ENCODE results near the gene FAM185A.

FAM185A gene

DNA sequence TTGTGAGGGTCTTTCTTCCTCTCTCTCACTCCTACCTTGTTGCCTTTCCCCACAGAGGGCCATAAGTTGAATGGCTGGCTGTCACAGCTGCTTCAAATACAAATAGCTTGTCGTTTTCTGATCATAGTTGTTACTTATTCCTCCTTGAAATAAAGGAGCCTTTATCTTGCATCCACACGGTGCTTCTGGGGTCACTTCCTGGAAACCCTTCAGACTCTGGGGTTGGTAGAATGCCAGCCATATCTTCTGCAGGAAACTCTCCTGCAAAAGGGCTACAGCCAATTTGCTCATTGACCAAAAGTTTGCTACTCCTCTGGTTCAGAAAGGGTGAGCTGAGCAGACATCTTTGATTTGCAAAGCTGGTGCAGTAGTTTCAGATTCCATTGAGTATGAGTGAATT lies 70.4 kb downstream of the FAM185A start:
- no peaks in the 10 kb centered on the region for H3K36me3 ChIP-seq (ENCODE audit: insufficient read depth, low read depth, low read length)

GRCh38 chr7:102821994-102822747 lies 73.4 kb downstream of the FAM185A start:
- no peak overlapping the region for H3K9ac ChIP-seq (ENCODE audit: low read depth, low read length)
- no peaks in the 10 kb centered on the region for H3K36me3 ChIP-seq (ENCODE audit: insufficient read depth, low read depth, low read length)
- H3K4me1 ChIP-seq (ENCODE audit: insufficient read depth, low read length) = no peaks in the 10 kb centered on the region
- no peak overlapping the region for H3K4me3 ChIP-seq (ENCODE audit: low read length)
- no peaks in the 10 kb centered on the region for H3K9me3 ChIP-seq (ENCODE audit: insufficient read depth, low read depth, low read length)
- no peaks in the 10 kb centered on the region for H3K27me3 ChIP-seq (ENCODE audit: insufficient read depth, low read length)
- no peak overlapping the region for H3K27ac ChIP-seq (ENCODE audit: low read length)

More for the DNA sequence above, 70.4 kb downstream of the FAM185A start:
- no peaks in the 10 kb centered on the region for H3K9me3 ChIP-seq (ENCODE audit: insufficient read depth, low read depth, low read length)
- no peaks in the 10 kb centered on the region for H3K4me1 ChIP-seq (ENCODE audit: insufficient read depth, low read length)
- H3K27ac ChIP-seq (ENCODE audit: low read length) = no peak overlapping the region
- no peak overlapping the region for H3K4me3 ChIP-seq (ENCODE audit: low read length)
- H3K9ac ChIP-seq (ENCODE audit: low read depth, low read length) = no peak overlapping the region
- no peaks in the 10 kb centered on the region for H3K27me3 ChIP-seq (ENCODE audit: insufficient read depth, low read length)

- no peaks in the 10 kb centered on the region for H3K36me3 ChIP-seq (ENCODE audit: insufficient read depth, low read depth, low read length)
- H3K27ac ChIP-seq (ENCODE audit: low read length) = no peak overlapping the region
- H3K9me3 ChIP-seq (ENCODE audit: insufficient read depth, low read depth, low read length) = no peaks in the 10 kb centered on the region
- no peaks in the 10 kb centered on the region for H3K4me1 ChIP-seq (ENCODE audit: insufficient read depth, low read length)
- no peaks in the 10 kb centered on the region for H3K27me3 ChIP-seq (ENCODE audit: insufficient read depth, low read length)
- no peak overlapping the region for H3K9ac ChIP-seq (ENCODE audit: low read depth, low read length)
- no peak overlapping the region for H3K4me3 ChIP-seq (ENCODE audit: low read length)
Observed at GRCh38 chr7:102823390-102824119, 74.8 kb downstream of the FAM185A start.

DNA sequence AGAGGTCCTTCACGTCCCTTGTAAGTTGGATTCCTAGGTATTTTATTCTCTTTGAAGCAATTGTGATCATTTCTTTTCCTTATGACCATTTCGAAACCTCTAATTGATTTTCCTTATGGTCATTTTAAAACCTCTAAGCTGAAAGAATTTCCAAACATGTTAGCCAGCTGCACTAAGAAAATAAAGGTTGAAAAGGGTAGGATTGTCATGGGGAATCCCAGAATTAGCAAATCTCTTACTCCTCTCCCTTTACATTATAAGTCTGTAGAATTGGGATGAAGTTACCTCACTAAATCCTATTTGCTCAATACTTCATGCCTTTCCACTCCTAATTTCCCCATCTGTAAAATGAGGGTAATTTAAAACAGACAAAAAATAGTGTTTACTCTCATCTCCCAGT lies 79.5 kb downstream of the FAM185A start:
- H3K27me3 ChIP-seq (ENCODE audit: insufficient read depth, low read length) = no peaks in the 10 kb centered on the region
- H3K4me1 ChIP-seq (ENCODE audit: insufficient read depth, low read length) = peaks cover 6% of the 10 kb centered on the region; the same call in 1 of the 2 replicates
- H3K36me3 ChIP-seq (ENCODE audit: insufficient read depth, low read depth, low read length) = no peaks in the 10 kb centered on the region
- H3K9ac ChIP-seq (ENCODE audit: low read depth, low read length) = no peak overlapping the region
- no peak overlapping the region for H3K27ac ChIP-seq (ENCODE audit: low read length)
- no peak overlapping the region for H3K4me3 ChIP-seq (ENCODE audit: low read length)
- no peaks in the 10 kb centered on the region for H3K9me3 ChIP-seq (ENCODE audit: insufficient read depth, low read depth, low read length)

GRCh38 chr7:102829075-102829474 lies 80.3 kb downstream of the FAM185A start:
- Histone ChIP-seq H3K9ac (ENCODE audit: low read depth, low read length) (no peak overlapping the region), H3K4me3 (ENCODE audit: low read length) (no peak overlapping the region), H3K4me1 (ENCODE audit: insufficient read depth, low read length) (peaks cover 6% of the 10 kb centered on the region; the same call in 1 of the 2 replicates), H3K27me3 (ENCODE audit: insufficient read depth, low read length) (no peaks in the 10 kb centered on the region), H3K36me3 (ENCODE audit: insufficient read depth, low read depth, low read length) (no peaks in the 10 kb centered on the region), H3K27ac (ENCODE audit: low read length) (no peak overlapping the region), H3K9me3 (ENCODE audit: insufficient read depth, low read depth, low read length) (no peaks in the 10 kb centered on the region)

- H3K9me3 ChIP-seq (ENCODE audit: insufficient read depth, low read depth, low read length) = no peaks in the 10 kb centered on the region
- no peaks in the 10 kb centered on the region for H3K36me3 ChIP-seq (ENCODE audit: insufficient read depth, low read depth, low read length)
- H3K9ac ChIP-seq (ENCODE audit: low read depth, low read length) = no peak overlapping the region
Observed at GRCh38 chr7:102830197-102830596, 81.4 kb downstream of the FAM185A start.

DNA sequence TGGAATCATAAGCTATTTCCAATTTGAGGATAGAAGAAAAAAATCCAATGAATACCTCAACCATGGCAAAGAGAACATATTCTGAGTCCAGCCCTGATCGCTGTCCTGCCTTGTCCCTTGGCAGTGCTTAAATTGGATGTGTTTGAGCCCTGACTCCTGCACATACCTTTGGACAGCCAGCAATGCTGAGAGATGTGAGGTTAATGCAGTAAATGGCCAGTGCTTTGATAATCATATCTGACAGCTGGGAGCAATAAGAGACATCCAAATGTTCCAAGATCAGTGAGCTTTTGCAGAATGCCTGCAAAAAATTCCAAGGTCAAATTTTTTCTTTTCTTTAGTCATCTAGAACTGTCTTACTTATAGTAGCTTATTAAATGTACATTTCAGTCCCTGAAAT lies 83.9 kb downstream of the FAM185A start:
- no peak overlapping the region for H3K27ac ChIP-seq (ENCODE audit: low read length)

More at GRCh38 chr7:102830197-102830596, 81.4 kb downstream of the FAM185A start:
- Histone ChIP-seq H3K27me3 (ENCODE audit: insufficient read depth, low read length) (no peaks in the 10 kb centered on the region), H3K4me1 (ENCODE audit: insufficient read depth, low read length) (peaks cover 6% of the 10 kb centered on the region; the same call in 1 of the 2 replicates), H3K27ac (ENCODE audit: low read length) (no peak overlapping the region), H3K4me3 (ENCODE audit: low read length) (no peak overlapping the region)

DNA sequence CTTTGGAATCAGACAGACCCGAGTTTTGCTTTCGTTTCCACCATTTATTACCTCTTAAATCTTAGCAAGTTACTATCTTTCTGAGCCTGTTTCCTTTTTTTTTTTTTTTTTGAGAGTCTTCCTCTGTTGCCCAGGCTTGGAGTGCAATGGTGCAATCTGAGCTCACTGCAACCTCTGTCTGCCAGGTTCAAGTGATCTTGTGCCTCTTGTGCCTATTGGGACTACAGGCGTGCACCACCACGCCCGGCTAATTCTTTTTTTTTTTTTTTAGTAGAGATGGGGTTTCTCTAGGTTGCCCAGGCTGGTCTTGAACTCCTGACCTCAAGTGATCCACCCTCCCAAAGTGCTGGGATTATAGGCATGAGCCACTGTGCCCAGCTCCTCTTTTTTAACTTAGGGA lies 84.5 kb downstream of the FAM185A start:
- no peak overlapping the region for H3K27ac ChIP-seq (ENCODE audit: low read length)
- no peaks in the 10 kb centered on the region for H3K27me3 ChIP-seq (ENCODE audit: insufficient read depth, low read length)
- H3K4me3 ChIP-seq (ENCODE audit: low read length) = no peak overlapping the region
- H3K9me3 ChIP-seq (ENCODE audit: insufficient read depth, low read depth, low read length) = no peaks in the 10 kb centered on the region
- peaks cover 6% of the 10 kb centered on the region; the same call in 1 of the 2 replicates for H3K4me1 ChIP-seq (ENCODE audit: insufficient read depth, low read length)
- no peaks in the 10 kb centered on the region for H3K36me3 ChIP-seq (ENCODE audit: insufficient read depth, low read depth, low read length)
- H3K9ac ChIP-seq (ENCODE audit: low read depth, low read length) = no peak overlapping the region

More for the DNA sequence above, 83.9 kb downstream of the FAM185A start:
- Histone ChIP-seq H3K36me3 (ENCODE audit: insufficient read depth, low read depth, low read length) (no peaks in the 10 kb centered on the region), H3K4me3 (ENCODE audit: low read length) (no peak overlapping the region), H3K9ac (ENCODE audit: low read depth, low read length) (no peak overlapping the region), H3K9me3 (ENCODE audit: insufficient read depth, low read depth, low read length) (no peaks in the 10 kb centered on the region), H3K27me3 (ENCODE audit: insufficient read depth, low read length) (no peaks in the 10 kb centered on the region), H3K4me1 (ENCODE audit: insufficient read depth, low read length) (peaks cover 6% of the 10 kb centered on the region; the same call in 1 of the 2 replicates)

DNA sequence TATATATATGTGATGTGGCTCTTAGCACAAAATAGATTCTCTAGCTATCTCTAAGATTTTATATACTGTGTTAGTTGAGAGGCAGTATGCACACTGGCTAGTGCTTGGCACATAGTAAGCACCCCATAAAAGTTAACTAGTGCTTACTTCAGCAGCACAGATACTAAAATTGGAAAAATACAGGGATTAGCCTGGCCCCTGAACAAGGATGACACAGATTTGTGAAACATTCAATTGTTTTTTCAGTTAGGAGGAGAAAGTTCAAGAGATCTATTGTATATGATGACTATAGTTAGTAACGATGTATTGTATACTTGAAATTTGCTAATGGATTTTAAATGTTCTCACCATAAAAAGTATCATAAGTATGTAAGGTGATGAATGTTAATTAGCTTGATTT lies 85.7 kb downstream of the FAM185A start:
- Histone ChIP-seq H3K36me3 (ENCODE audit: insufficient read depth, low read depth, low read length) (no peaks in the 10 kb centered on the region), H3K27me3 (ENCODE audit: insufficient read depth, low read length) (no peaks in the 10 kb centered on the region), H3K9me3 (ENCODE audit: insufficient read depth, low read depth, low read length) (no peaks in the 10 kb centered on the region), H3K4me3 (ENCODE audit: low read length) (no peak overlapping the region), H3K27ac (ENCODE audit: low read length) (no peak overlapping the region), H3K9ac (ENCODE audit: low read depth, low read length) (no peak overlapping the region), H3K4me1 (ENCODE audit: insufficient read depth, low read length) (peaks cover 6% of the 10 kb centered on the region; the same call in 1 of the 2 replicates)

- Histone ChIP-seq H3K9me3 (ENCODE audit: insufficient read depth, low read depth, low read length) (no peaks in the 10 kb centered on the region), H3K4me1 (ENCODE audit: insufficient read depth, low read length) (peaks cover 2% of the 10 kb centered on the region; the same call in 1 of the 2 replicates), H3K36me3 (ENCODE audit: insufficient read depth, low read depth, low read length) (no peaks in the 10 kb centered on the region), H3K27me3 (ENCODE audit: insufficient read depth, low read length) (no peaks in the 10 kb centered on the region), H3K27ac (ENCODE audit: low read length) (no peak overlapping the region), H3K9ac (ENCODE audit: low read depth, low read length) (no peak overlapping the region), H3K4me3 (ENCODE audit: low read length) (no peak overlapping the region)
Observed at GRCh38 chr7:102834999-102835398, 86.2 kb downstream of the FAM185A start.

DNA sequence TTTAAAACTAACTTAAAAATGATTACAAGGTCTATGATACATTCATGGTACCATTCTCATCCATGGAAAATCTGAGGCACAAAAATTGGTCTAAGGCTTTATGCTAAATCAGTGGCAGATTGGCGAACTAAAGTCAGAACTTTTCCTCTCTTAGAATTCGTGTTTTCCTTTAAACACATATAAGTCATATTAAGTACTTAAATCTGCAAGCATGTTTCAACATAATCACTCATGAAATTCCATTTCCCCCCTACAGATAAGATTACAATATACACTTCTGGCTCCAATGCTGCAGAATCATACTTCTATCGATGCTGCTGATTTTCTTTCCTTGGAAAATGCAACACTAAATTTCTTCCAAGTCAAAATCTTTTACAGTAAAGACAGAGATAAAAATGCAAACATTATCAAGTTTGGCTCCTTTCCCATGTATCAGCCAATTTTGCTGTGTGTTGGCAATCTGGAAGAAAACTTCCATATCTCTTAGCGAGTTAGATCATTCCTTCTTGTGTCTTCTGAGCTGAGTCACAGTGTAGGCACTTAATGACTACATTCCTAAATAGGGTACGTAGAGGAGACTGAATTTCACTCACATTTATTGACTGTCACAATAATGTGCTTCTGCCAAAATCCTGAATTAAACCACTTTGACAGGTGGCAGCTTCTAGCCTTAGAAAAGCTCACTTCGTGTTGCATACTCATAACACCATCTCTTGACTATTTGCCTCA lies 87.6 kb downstream of the FAM185A start:
- H3K9ac ChIP-seq (ENCODE audit: low read depth, low read length) = no peak overlapping the region
- no peaks in the 10 kb centered on the region for H3K27me3 ChIP-seq (ENCODE audit: insufficient read depth, low read length)
- H3K9me3 ChIP-seq (ENCODE audit: insufficient read depth, low read depth, low read length) = no peaks in the 10 kb centered on the region
- H3K4me3 ChIP-seq (ENCODE audit: low read length) = no peak overlapping the region
- no peaks in the 10 kb centered on the region for H3K4me1 ChIP-seq (ENCODE audit: insufficient read depth, low read length)
- no peak overlapping the region for H3K27ac ChIP-seq (ENCODE audit: low read length)
- no peaks in the 10 kb centered on the region for H3K36me3 ChIP-seq (ENCODE audit: insufficient read depth, low read depth, low read length)

Measured in iPS-20b (cell line).